ENCODE measurements around the gene NOL4L. TPM values are rescaled to one million over a fixed set of nuclear protein-coding genes. Genes with fewer than 3 reads are reported as not detected.

NOL4L gene
- total RNA-seq, 1 donor from 2014 or later, result 90.6 TPM

DNA sequence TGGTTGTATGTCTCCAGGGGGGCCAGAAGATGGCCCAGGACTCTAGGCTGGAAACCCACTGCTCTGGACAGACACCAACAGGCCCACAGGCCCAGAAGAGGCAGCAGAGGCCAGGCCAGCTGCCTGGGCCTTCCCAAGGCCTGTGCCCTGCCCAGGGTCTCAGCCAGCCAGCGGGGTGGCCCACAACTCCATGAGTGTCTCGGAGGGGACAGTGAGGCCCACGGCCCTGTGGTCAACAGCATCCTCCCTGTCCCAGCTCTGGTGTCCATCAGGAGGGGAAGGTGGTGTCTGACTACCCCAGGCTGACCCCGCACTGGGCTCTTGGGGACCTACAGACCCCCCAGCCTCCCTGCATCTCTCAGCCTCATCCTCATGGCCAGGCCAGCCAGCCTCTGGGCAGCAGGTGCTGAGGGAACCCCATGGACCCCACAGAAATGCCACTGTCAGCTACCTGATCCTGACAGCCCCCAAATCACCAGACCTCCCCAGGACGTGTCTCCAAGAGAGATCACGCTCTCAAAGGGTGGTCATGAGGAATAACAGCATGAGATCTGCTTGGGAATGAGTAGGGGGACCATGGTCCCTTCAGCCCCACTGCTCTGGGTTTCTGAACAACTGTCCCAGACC is 112.4 kb downstream of the NOL4L start:
- H3K4me1 Mint-ChIP-seq, result peaks cover 56% of the 10 kb centered on the region
- peak in 1 of 2 experiments; percentile 36 for DNase-seq (ENCODE audit: low spot score in 2 of 2, unreplicated experiment in 2 of 2)
- TF ChIP-seq CTCF (IDR thresholded peaks at IDR 0.05; ENCODE audit: unreplicated experiment), result no peak
- no peaks in the 10 kb centered on the region for H3K27me3 Mint-ChIP-seq (ENCODE audit: low read depth)
- peak overlapping the region; percentile 71 for H3K27ac Mint-ChIP-seq
- no peaks in the 10 kb centered on the region for H3K9me3 Mint-ChIP-seq
- no peak overlapping the region for H3K4me3 Mint-ChIP-seq
- H3K36me3 Mint-ChIP-seq, result peaks cover 7% of the 10 kb centered on the region

- peaks cover 39% of the 10 kb centered on the region for H3K4me1 Mint-ChIP-seq
- H3K36me3 Mint-ChIP-seq, result peaks cover 10% of the 10 kb centered on the region
- H3K4me3 Mint-ChIP-seq, result no peak overlapping the region
- DNase-seq (ENCODE audit: low spot score in 2 of 2, unreplicated experiment in 2 of 2), result peak in 1 of 2 experiments; percentile 36
- H3K9me3 Mint-ChIP-seq, result no peaks in the 10 kb centered on the region
- H3K27ac Mint-ChIP-seq, result peak overlapping the region; percentile 91
- no peaks in the 10 kb centered on the region for H3K27me3 Mint-ChIP-seq (ENCODE audit: low read depth)
- no peak for TF ChIP-seq CTCF (IDR thresholded peaks at IDR 0.05; ENCODE audit: unreplicated experiment)
These were observed 114.2 kb downstream of the NOL4L start for GRCh38 chr20:32470940-32471339.

DNA sequence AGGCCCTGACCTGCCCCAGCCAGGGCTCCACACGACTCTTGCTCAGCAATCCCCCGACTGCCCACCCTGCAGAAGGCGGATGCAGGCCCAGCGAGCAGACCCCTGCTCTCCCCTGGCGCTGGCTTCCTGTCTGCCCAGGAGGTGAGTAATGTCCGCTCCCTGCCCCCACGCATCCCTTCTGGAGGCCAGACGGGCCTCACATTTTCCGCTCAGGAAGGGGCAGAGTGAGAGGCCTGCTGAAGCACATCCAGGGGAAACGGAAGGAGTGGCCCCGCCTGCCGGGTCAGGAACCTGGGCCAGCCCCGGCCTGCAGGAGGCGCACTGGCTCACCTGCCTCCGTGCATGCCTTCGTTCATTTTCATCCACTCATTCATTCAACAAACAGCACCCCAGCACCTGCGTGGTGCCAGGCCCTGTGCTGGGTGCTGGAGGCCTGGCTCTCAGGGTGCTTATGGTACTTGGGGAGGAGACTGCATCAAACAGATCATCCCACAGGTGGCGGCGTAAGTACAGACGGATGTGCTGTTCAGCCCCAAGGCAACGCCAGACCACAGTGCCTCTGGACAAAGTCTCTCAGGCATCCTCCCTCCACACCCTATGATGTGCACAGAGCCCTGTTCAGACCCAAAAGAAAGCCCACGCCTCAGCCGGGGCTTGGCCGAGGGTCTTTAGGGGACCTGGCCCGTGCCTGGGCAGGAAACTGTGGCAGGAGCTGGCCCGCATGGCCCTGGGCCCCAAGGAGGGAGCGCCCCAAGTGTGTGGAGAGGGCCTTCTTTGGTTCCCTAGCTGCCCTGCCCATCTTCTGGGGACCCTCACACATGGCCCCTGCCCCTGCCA is 114.9 kb downstream of the NOL4L start:
- no peaks in the 10 kb centered on the region for H3K9me3 Mint-ChIP-seq
- peaks cover 33% of the 10 kb centered on the region for H3K4me1 Mint-ChIP-seq
- peak in 1 of 2 experiments; percentile 36 for DNase-seq (ENCODE audit: low spot score in 2 of 2, unreplicated experiment in 2 of 2)
- no peak overlapping the region for H3K4me3 Mint-ChIP-seq
- TF ChIP-seq CTCF (IDR thresholded peaks at IDR 0.05; ENCODE audit: unreplicated experiment), result peak; percentile 20
- H3K27me3 Mint-ChIP-seq (ENCODE audit: low read depth), result no peaks in the 10 kb centered on the region
- H3K36me3 Mint-ChIP-seq, result peaks cover 10% of the 10 kb centered on the region
- peak overlapping the region; percentile 91 for H3K27ac Mint-ChIP-seq

- Mint-ChIP-seq H3K27ac (peak overlapping the region; percentile 67), H3K9me3 (no peaks in the 10 kb centered on the region), H3K27me3 (ENCODE audit: low read depth) (no peaks in the 10 kb centered on the region), H3K4me3 (no peak overlapping the region), H3K4me1 (peaks cover 30% of the 10 kb centered on the region), H3K36me3 (peaks cover 10% of the 10 kb centered on the region)
- no peak for TF ChIP-seq CTCF (IDR thresholded peaks at IDR 0.05; ENCODE audit: unreplicated experiment)
- no peak for DNase-seq (ENCODE audit: low spot score in 2 of 2, unreplicated experiment in 2 of 2)
These were observed 116.3 kb downstream of the NOL4L start for GRCh38 chr20:32468860-32469259.

- H3K9me3 Mint-ChIP-seq, result no peaks in the 10 kb centered on the region
- no peaks in the 10 kb centered on the region for H3K27me3 Mint-ChIP-seq (ENCODE audit: low read depth)
- no peak overlapping the region for H3K4me3 Mint-ChIP-seq
- TF ChIP-seq CTCF (IDR thresholded peaks at IDR 0.05; ENCODE audit: unreplicated experiment), result no peak
- H3K4me1 Mint-ChIP-seq, result peaks cover 30% of the 10 kb centered on the region
- DNase-seq (ENCODE audit: low spot score in 2 of 2, unreplicated experiment in 2 of 2), result no peak
- no peak overlapping the region for H3K27ac Mint-ChIP-seq
- peaks cover 10% of the 10 kb centered on the region for H3K36me3 Mint-ChIP-seq
These were observed 116.9 kb downstream of the NOL4L start for GRCh38 chr20:32468313-32468640.
